ENCODE measurements around the gene CCDC9B.

CCDC9B gene

GRCh38 chr15:40286061-40286532 is 54.6 kb downstream of the CCDC9B start:
- H3K27ac ChIP-seq: no peak overlapping the region
- TF ChIP-seq ZFX (IDR thresholded peaks at IDR 0.05; ENCODE audit: borderline replicate concordance): no peak
- TF ChIP-seq, protein P1, sequence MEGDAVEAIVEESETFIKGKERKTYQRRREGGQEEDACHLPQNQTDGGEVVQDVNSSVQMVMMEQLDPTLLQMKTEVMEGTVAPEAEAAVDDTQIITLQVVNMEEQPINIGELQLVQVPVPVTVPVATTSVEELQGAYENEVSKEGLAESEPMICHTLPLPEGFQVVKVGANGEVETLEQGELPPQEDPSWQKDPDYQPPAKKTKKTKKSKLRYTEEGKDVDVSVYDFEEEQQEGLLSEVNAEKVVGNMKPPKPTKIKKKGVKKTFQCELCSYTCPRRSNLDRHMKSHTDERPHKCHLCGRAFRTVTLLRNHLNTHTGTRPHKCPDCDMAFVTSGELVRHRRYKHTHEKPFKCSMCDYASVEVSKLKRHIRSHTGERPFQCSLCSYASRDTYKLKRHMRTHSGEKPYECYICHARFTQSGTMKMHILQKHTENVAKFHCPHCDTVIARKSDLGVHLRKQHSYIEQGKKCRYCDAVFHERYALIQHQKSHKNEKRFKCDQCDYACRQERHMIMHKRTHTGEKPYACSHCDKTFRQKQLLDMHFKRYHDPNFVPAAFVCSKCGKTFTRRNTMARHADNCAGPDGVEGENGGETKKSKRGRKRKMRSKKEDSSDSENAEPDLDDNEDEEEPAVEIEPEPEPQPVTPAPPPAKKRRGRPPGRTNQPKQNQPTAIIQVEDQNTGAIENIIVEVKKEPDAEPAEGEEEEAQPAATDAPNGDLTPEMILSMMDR (IDR thresholded peaks at IDR 0.05): no peak

GRCh38 chr15:40285554-40286011 is 55.2 kb downstream of the CCDC9B start:
- TF ChIP-seq, protein P1 (IDR thresholded peaks at IDR 0.05): no peak
- TF ChIP-seq ZFX (IDR thresholded peaks at IDR 0.05; ENCODE audit: borderline replicate concordance): no peak
- no peak overlapping the region for H3K27ac ChIP-seq

- TF ChIP-seq ZFX (IDR thresholded peaks at IDR 0.05; ENCODE audit: borderline replicate concordance): no peak
- TF ChIP-seq, protein P1 (IDR thresholded peaks at IDR 0.05): no peak
- H3K27ac ChIP-seq: no peak overlapping the region
Observed at GRCh38 chr15:40285151-40285550, 55.6 kb downstream of the CCDC9B start.

DNA sequence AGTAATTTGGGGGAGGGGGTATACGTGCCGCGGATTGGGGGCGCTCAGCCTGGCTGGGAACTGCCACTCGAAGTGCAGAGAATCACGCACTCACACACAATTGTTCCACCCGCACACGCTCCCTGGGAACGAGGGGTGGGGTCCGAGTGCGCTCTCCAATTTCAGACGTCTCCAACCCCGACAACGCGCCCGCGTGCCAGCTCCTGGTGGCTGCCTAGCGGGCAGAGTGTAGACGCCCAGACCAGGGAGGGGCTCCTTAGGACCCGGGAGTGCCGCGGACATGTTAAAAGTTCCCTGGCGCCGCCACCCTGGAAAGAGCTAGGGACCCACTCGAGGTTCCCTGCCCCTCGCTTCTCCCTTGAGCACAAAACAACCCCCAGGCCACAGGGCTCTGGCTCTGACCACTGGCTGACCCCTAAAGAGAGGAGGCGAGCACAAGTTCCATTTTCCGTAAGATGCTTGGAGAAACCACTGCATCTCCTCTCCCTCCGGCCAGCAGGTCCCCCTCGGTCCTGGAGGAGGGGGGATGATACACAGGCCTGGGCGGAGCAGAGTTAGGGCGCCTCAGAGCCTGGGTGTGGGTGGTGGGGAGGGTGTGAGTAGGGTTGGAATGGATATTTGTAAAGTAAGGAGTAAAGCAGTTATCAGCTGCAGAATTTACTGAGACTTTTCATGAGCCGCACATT is 57.0 kb downstream of the CCDC9B start:
- TF ChIP-seq, protein P1 (IDR thresholded peaks at IDR 0.05): no peak
- TF ChIP-seq ZFX (IDR thresholded peaks at IDR 0.05; ENCODE audit: borderline replicate concordance): no peak
- no peak overlapping the region for H3K27ac ChIP-seq

DNA sequence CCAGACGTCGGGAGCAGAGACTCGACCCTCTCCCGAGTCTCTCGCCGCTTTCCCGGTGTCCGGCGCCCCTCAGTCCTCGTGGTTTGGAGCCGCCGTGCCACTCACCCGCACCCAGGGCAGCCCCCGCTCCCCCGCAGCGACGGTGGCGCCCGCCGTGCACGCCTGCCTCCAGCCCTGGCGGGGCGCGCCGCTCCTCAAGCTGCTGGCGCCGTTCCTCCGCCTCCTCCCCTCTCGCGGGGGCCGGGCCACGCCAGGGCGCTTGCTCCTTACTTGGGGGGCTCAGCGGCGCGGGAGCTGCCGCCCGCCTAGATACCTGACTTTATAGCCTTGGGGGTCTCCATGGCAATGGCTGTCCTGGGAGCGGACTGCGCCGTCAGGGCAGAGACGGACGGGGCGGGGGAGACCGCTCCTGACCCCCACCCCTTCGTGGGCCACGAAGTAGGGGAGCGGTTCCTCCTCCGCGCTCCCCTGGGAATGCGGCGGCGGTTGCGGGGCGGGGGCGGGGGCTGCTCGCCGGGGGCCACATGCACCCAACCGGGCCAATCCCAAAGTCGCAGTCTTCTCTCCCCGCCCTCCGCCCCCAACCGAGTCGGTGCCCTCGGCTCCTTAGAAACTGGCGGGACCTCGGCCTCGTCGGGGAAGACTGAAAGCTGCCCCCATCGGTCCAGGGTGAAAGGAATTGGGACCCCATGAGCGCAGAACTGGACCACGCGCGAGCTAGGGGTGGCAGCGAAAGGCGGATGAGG is 57.7 kb downstream of the CCDC9B start, which contains the start of gene ANKRD63:
TSS of gene ANKRD63 (minus strand) at position 196 of the 746 bp plus-strand sequence. CDS start 478 bp downstream, outside the sequence.
- TF ChIP-seq ZFX (IDR thresholded peaks at IDR 0.05; ENCODE audit: borderline replicate concordance): no peak
- TF ChIP-seq, protein P1 (IDR thresholded peaks at IDR 0.05): no peak
- H3K27ac ChIP-seq: no peak within 1 kb of the TSS

- no peak for TF ChIP-seq ZFX (IDR thresholded peaks at IDR 0.05; ENCODE audit: borderline replicate concordance)
- TF ChIP-seq, protein P1 (IDR thresholded peaks at IDR 0.05): peak; percentile 78
- no peak overlapping the region for H3K27ac ChIP-seq
Observed at GRCh38 chr15:40282147-40282868, 58.4 kb downstream of the CCDC9B start.

All from 22Rv1 (cell line).